Stimulated activated CD8-positive, alpha-beta memory T cell treated with anti-CD3 and anti-CD28 coated beads, Interleukin-7, amount 100 ng/mL, for 1 hour (primary cell): ENCODE results near the gene PDE9A.

Experiments
- DNase-seq, 2 donors: peaks; one replicate each; pipeline ENCODE4 v3.0.0-alpha.2; 2020; ENCODE audit warnings: low read depth in 2 of 2

Gene PDE9A

GRCh38 chr21:42757422-42757821 is 104.0 kb downstream of the PDE9A start:
- DNase-seq, result no peak

DNA sequence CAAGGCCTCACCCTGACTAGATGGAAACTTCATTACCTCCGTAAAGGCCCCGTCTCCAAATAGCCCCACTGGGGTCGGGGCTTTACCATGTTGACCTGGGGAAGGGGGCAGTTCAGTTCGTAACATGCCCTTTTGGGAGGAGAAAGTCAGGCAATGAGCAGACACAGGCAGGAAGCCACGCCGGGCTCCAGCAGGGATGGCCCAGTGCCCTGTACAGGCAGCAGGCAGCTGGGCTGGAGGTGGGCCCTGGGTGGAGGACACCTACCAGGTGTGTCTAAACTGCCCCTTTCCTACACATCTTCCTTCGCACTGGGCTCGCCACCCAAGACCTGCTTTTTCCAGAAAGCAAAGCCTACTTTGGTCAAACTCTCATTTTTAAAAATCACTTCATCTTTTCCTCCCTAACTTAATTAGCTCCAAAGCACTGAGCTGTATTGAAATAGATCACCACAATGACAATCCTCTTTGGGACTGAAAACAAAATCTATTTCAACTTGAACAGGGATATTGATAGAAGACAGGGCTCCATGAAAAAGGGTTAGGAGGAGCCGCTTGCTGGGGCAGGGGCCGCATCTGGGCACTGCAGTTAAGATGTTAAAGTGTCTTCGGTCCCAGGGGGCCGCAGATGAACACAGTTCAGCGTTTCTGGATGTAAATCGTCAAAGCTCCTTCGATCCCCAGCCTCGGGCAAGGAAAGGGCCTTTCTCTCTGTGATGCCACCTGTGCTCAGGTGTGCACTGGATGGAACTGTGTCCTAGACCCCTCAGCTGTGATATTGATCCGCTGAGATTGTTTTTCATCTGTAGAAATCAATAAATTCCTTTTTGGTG is 104.6 kb downstream of the PDE9A start:
- no peak for DNase-seq

DNA sequence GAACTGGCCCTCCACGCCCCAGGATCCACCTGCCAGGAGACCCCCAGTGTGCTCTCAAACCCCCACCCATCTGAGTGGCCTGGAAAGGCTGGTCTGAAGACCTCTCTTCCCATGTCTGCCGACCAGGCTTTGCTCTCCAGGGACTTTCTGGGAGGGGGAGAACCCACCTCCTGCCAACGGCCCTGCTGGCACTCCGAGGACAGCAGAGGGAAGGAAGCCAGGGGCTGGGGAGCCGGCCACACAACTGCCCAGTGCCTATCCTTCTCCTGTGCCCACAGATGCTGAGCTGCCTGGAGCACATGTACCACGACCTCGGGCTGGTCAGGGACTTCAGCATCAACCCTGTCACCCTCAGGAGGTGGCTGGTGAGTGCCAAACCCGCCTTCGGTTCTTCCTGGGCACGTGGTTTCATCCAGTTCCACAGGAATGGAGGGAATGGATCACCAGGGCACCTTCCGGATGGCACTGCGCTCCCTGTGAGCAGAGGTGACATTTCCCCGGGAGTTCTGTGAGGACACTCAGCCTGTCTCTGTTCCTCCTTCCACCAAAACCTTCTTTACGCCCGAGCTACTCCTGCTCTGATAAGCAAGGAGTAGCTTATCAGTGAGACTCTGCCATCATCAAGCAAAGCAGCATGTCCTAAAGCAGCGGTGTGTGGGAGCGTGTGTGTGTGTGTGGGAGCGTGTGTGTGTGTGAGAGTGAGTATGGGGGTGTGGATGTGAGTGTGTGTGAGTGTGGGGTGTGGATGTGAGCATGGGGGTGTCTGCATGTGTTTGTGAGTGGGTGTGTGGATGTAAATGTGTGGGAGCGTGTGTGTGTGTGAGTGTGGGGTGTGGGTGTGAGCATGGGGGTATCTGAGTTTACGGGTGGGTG is 105.5 kb downstream of the PDE9A start:
- DNase-seq, result no peak

- DNase-seq, result no peak
Observed at GRCh38 chr21:42759594-42759927, 106.1 kb downstream of the PDE9A start.

DNA sequence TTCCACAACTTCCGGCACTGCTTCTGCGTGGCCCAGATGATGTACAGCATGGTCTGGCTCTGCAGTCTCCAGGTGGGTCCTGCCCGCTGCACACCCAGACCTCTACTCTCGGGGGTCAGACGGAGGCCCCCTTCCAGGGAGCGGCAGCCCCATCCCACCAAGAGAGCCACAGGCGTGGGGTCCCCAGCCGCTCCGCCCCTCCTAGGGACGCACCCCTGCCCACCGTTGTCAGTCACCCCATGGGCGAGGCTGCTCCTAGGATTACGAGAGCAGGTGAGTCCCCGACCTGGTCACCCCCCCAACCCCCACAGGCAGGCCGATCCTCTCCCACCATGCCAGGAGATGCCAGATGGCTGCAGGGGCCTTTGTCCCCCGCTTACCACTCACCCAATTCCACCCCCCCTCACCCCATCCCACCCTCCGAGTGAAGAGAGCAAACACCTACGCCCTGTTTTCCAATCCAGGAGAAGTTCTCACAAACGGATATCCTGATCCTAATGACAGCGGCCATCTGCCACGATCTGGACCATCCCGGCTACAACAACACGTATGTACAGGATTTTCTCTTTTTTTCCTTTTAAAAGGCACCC is 107.0 kb downstream of the PDE9A start:
- DNase-seq, result no peak

DNA sequence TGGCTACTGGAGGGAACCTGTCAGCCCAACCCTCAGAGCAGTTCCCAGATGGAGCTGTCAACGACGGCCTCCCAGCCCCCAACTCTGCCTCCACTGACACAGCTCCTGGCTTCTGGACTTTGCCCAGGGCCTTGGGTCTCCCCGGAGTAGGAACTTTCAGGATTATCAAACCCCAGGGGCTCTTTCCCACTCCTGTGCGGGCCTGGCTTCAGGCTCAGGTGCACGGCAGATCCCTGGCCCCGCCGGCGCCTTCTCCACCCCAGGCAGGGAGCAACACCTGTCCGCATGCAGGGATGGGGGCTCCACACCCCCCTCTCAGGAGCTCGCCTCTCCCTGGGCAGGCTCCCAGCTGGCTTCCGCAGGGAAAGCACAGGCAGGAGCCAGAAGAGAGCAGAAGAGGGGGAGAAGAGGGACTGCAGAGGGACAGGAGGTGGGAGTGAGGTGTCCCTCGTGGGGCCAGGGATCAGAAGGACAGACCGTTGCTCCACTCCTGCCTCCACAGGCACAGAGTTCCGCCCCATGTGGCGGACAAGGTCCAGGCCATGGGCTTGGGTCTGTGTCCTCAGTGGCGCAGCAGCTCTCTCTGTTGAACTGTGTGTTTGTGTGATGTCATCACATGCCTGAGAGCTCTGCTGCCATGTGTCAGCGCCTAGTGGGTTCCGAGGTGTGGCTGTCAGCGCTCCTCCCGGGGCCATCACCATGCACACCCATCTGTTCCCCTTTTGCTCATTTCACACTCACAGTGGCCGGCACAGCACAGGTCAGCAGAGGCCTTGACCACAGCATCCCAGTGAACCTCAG is 107.7 kb downstream of the PDE9A start:
- no peak for DNase-seq

DNA sequence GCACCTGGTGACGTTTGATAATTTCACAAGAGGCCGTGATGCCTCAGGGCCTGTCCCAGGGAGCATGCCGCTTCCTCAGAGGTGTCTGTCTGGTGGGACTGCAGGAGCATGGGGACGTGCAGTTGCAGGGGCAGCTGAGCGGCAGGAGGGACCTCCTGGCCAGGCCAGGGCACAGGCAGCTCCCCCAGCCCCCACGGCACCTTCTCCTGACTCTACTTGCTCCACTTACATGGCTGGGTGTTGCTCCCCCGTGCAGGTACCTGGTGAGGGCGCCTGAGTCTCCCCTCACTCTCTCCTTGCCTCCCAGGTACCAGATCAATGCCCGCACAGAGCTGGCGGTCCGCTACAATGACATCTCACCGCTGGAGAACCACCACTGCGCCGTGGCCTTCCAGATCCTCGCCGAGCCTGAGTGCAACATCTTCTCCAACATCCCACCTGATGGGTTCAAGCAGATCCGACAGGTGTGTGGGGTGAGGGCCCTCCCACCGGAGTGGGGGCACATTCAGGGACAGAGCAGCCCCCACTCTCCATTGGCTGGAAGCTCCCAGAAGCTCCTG is 108.4 kb downstream of the PDE9A start:
- no peak for DNase-seq

GRCh38 chr21:42763581-42764442 is 110.4 kb downstream of the PDE9A start:
- no peak for DNase-seq

- no peak for DNase-seq
Observed at GRCh38 chr21:42764443-42764760, 111.0 kb downstream of the PDE9A start.

GRCh38 chr21:42764883-42765282 is 111.5 kb downstream of the PDE9A start:
- DNase-seq, result no peak

- no peak for DNase-seq
Observed at GRCh38 chr21:42765656-42766055, 112.2 kb downstream of the PDE9A start.

GRCh38 chr21:42766739-42767560 is 113.5 kb downstream of the PDE9A start:
- no peak for DNase-seq

DNA sequence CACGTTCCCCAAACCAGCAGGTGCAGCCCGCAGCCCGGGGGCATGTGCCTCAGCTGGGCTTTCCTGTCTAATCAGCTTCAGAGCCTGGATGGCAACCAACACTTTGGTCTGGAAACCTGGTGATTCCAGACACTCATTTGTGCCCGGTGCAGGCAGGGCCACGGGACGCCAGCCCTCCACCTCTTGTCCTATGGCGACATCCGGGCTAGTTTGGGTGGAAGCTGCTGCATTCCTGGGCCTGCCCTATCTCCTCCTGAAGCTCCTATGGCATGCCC is 114.1 kb downstream of the PDE9A start:
- no peak for DNase-seq

GRCh38 chr21:42768324-42769121 is 115.1 kb downstream of the PDE9A start:
- no peak for DNase-seq

DNA sequence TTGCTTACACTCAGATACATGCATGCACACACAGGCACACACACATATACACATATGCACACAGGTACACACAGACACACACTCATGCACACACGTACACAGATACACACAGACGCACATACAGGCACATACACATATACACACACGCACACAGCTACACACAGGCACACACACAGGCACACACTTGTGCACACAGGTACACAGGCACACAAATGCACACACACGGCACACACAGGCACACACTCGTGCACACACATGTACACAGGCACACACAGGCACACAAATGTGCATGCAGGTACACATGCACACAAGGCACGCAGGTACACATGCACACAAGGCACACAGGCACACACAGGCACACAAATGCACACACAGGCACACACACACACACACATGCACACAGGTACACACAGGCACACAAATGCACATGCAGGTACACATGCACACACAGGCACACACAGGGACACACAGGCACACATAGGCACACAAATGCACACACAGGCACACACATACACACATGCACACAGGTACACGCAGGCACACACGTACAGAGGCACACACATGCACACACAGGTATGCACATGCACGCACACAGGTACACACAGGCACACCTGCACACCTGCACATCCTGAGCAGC is 115.9 kb downstream of the PDE9A start:
- no peak for DNase-seq

GRCh38 chr21:42769820-42770716 is 116.6 kb downstream of the PDE9A start:
- no peak for DNase-seq

- no peak for DNase-seq
Observed at GRCh38 chr21:42770717-42771502, 117.5 kb downstream of the PDE9A start.
